NCI-H146 (cell line): ENCODE results near the gene ESR2.
"Not testable (repeated sequence)": the region's sequence is repeated elsewhere in the genome, so short reads cannot be mapped to it uniquely, and the experiment has no call there.

Source experiments
- DNase-seq: peaks from one replicate; lab custom pipeline; 2025; lab: John Stamatoyannopoulos, UW

The ESR2 gene

GRCh38 chr14:64197996-64198395 is 96.2 kb downstream of the ESR2 start:
- no peak for DNase-seq

- peak; percentile 73 for DNase-seq
Measured at GRCh38 chr14:64196814-64197411, 97.3 kb downstream of the ESR2 start.

GRCh38 chr14:64196056-64196455 is 98.1 kb downstream of the ESR2 start:
- DNase-seq, result no peak

GRCh38 chr14:64195199-64195598 is 99.0 kb downstream of the ESR2 start:
- DNase-seq, result no peak

- DNase-seq, result no peak
Measured at GRCh38 chr14:64194404-64194803, 99.8 kb downstream of the ESR2 start.

- DNase-seq, result no peak
Measured at GRCh38 chr14:64193821-64194220, 100.3 kb downstream of the ESR2 start.

GRCh38 chr14:64191756-64192155 is 102.4 kb downstream of the ESR2 start:
- DNase-seq, result no peak

GRCh38 chr14:64190974-64191502 is 103.1 kb downstream of the ESR2 start:
- no peak for DNase-seq

GRCh38 chr14:64187331-64187730 is 106.8 kb downstream of the ESR2 start:
- no peak for DNase-seq

GRCh38 chr14:64186231-64187129 is 107.7 kb downstream of the ESR2 start:
- no peak for DNase-seq

- no peak for DNase-seq
Measured at GRCh38 chr14:64185184-64185583, 109.0 kb downstream of the ESR2 start.

GRCh38 chr14:64184103-64184729 is 110.0 kb downstream of the ESR2 start:
- no peak for DNase-seq

GRCh38 chr14:64182908-64183307 is 111.3 kb downstream of the ESR2 start:
- not testable (repeated sequence) for DNase-seq

- DNase-seq, result no peak
Measured at GRCh38 chr14:64178814-64179213, 115.4 kb downstream of the ESR2 start.

- no peak for DNase-seq
Measured at GRCh38 chr14:64176330-64176729, 117.8 kb downstream of the ESR2 start.

- no peak for DNase-seq
Measured at GRCh38 chr14:64174922-64175782, 119.0 kb downstream of the ESR2 start.

- no peak for DNase-seq
Measured at GRCh38 chr14:64170181-64170580, 124.0 kb downstream of the ESR2 start.

GRCh38 chr14:64159588-64159987 is 134.6 kb downstream of the ESR2 start:
- DNase-seq, result no peak

- DNase-seq, result no peak
Measured at GRCh38 chr14:64158608-64159007, 135.6 kb downstream of the ESR2 start.

- no peak for DNase-seq
Measured at GRCh38 chr14:64149921-64150320, 144.2 kb downstream of the ESR2 start.

- DNase-seq, result no peak
Measured at GRCh38 chr14:64147126-64147790, 146.9 kb downstream of the ESR2 start.
